Activated gamma-delta T cell (primary cell): ENCODE data around the gene NUCKS1.
A peak's percentile ranks its signal among the peaks of the same experiment; 100 is the strongest.

Experiments used
- DNase-seq: peaks from one replicate; lab custom pipeline; 2025; lab: John Stamatoyannopoulos, UW

The NUCKS1 gene

DNA sequence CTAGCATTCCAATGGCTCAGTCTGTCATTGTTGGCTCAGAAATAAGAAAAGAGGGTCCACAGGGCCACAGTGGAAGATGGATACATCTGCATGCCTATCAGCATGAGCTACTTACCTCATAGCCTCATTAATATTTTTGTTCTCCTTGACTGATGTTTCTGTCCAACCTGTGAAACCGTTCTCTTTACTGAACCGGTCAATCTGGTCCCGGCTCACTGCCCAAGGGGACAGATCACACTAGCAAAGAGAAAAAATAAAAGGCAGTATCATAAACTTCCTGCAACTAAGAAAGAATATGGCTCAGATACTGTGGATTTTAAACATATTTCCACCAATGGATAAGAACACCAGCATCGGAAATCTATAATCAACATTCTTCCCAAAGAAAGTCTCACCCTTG is 20.6 kb upstream of the NUCKS1 start:
- no peak for DNase-seq

DNA sequence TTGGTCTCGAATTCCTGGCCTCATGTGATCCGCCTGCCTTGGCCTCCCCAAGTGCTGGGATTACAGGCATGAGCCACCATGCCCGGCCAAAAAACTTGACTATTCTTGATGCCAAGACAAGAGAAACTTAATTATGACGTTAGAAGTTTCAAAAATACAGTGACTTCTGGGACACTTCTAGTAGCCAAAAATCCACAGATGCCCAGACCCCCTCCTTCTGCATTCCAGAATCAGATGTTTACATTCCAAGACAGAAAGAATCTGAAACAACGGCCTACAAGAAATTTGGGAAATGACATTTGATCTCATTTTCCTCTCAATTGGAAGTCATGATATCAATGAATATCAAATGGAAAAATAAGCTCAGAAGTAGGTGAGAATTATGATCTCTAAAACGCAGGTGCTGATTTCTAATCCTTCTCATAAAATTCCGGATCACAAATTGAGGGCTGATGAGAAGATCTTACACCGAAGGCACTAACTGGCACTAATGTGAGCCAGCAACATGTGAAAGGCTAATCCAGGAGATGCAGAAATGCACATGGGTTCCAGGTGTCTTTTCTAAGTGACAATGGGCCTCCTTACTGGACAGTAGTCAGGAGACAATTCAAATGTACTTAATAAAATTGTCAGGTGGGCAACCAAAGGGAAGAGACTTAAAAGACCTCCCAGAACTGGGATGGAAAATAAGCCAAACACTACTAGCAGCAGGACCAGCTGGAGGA is 19.8 kb upstream of the NUCKS1 start:
- DNase-seq = no peak

DNA sequence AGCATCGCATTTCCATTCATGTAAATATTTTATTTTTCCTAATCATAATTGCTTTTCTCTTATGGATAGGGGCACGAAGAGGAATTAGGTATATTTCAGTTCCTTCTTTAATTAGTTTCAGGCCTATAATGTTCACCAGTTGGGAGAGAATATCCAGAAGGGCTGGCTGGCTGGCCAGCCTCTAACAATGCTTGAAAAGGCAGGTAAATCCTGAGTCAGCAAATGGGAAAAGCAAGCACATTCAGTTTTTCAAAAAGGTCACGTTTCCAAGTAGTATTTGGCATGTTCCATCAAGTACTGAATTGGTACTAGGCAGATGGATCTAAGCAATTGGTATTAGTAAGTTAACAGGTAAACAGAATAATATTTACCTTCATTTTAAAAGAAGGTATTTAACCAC is 17.3 kb upstream of the NUCKS1 start:
- no peak for DNase-seq

DNA sequence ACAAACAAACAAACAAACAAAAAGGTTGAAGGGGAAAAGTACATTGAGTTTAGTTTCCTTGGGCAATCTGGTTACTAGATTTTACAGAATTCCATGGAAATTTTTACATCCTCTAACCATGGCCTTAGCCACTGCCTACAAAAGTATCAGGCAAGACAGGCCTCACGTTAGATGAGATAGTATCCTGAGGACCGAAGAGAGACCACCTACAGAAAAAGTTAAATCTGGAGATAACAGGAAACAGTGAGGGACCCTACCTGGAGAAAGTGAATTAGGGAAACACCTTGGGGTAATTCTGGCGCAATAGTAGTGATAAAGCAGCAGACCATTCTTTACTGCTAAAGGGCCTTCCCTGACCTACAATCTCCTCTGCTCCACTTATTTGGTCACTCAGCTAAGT is 16.6 kb upstream of the NUCKS1 start:
- no peak for DNase-seq

DNA sequence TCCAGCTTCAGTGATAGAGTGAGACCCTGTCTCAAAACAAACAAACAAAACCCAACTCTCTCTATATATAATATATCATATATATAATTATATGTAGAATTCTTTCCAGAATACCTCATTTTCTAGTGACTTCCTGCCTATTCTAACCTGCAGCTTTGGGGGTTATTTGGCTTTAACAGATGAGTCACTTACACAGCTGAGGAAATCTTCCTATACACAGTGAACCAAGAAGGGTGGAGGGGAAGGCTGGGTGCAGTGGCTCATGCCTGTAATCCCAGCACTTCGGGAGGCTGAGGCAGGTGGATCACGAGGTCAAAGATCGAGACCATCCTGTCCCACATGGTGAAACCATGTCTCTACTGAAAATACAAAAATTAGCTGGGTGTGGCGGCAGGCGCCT is 16.1 kb upstream of the NUCKS1 start:
- no peak for DNase-seq

DNA sequence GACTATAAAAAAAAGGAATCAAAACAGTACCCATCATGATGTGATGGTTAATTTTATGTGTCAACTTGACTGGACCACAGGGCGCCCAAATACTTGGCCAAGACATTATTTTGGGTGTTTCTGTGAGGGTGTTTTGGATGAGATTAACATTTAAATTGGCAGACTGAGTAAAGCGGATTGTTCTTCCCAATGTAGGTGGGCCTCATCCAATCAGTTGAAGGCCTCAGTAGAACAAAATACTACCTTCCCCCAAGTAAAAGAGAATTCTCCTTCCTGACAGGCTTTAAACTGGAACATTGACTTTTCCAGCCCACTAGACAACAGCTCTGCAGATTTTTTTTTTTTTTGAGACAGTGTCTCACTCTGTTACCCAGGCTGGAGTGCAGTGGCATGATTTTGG is 14.6 kb upstream of the NUCKS1 start:
- DNase-seq = no peak

DNA sequence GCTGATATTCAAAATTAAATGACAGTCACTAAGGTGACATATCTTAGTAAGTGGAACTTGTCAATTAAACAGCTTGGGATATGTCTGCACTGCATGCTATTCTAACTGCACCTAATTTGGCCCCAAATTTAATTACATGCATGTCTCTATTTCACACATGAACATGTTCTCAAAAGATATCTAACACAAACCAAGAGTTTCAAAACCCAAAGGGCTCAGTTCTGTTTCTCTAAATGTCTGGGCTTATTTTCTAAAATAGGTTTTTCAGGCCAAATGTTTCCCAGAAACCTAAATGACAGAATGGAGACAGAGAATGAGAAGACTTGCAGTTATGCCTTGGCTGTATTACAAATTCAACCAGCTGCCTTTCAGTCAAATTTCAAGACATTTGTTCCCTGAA is 14.0 kb upstream of the NUCKS1 start:
- DNase-seq = no peak

DNA sequence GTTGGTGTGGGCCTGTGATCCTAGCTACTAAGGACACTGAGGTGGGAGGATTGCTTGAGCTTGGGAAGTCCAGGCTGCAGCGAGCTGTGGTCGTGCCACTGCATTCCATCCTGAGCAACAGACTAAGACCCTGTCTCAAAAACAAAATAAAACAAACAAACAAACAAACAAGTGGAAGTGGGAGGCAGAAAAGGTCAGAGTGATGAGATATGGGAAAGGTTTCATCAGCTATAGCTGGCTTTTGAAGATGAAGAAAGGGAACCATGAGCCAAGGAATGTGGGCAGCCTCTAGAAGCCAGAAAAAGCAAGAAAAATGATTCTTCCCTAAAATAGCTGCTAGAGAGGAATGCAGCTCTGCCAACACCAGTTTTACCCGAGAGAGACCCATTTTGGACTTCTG is 10.6 kb upstream of the NUCKS1 start:
- DNase-seq = no peak

DNA sequence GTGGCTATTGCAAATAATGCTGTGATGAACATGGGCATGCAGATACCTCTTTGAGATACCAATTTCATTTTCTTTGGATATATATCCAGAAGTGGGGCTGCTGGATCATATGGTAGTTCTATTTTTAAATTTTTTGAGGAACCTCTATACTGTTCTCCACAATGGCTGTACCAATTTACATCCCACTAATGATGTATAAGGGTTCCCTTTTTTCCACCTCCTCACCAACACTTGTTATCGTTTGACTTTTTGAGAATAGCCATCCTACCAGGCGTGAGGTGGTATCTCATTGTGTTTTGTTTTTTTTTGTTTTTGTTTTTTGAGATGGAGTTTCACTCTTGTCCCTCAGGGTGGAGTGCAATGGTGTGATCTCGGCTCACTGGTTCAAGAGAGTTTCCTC is 6.6 kb upstream of the NUCKS1 start:
- no peak for DNase-seq

DNA sequence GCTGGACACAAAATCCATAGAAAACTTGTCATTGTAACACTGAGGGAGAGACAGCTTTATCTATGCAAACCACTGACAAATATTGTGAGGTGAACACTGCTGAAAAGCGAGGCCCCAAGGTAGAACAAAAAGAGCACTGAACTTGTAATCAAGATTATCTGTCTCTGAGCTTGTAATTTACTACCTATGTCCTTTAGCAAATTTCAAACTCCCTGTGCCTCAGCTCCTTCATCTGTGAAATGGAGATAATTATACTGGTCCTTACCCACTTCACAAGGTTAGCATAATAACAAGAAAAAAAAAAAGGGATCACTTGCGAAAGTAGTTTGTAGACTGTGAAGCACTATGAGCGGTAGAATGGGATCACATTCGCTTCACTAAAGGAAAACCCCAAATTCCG is 4.9 kb upstream of the NUCKS1 start:
- no peak for DNase-seq

DNA sequence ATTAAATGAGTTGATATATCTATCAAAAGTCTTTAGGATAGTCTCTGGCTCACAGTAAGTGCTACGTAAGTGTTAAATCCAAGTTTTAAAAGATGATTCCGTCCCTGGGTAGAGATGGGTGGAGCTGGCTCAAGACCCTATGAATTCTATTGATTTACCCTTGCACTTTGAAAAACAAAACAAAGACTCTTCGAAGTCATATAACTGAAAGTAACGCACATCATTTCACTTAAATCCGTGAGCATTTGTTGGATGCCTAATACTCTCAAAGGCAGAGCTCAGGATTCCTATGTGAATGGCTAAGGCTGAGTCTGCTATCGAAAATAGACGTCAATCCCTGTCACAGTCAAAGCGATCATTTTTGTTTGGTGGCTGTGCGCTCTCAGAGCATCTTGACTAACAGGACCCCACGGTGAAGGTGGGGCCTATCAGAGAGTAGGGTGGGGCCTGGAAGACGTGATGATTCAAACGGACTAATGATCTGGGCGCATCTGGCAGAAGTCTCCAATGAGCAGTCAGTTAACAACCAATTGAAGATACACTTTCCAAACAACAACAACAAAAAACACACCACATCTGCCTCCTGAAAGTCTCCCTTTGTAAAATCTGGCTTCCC is 1.2 kb upstream of the NUCKS1 start:
- DNase-seq = no peak

DNA sequence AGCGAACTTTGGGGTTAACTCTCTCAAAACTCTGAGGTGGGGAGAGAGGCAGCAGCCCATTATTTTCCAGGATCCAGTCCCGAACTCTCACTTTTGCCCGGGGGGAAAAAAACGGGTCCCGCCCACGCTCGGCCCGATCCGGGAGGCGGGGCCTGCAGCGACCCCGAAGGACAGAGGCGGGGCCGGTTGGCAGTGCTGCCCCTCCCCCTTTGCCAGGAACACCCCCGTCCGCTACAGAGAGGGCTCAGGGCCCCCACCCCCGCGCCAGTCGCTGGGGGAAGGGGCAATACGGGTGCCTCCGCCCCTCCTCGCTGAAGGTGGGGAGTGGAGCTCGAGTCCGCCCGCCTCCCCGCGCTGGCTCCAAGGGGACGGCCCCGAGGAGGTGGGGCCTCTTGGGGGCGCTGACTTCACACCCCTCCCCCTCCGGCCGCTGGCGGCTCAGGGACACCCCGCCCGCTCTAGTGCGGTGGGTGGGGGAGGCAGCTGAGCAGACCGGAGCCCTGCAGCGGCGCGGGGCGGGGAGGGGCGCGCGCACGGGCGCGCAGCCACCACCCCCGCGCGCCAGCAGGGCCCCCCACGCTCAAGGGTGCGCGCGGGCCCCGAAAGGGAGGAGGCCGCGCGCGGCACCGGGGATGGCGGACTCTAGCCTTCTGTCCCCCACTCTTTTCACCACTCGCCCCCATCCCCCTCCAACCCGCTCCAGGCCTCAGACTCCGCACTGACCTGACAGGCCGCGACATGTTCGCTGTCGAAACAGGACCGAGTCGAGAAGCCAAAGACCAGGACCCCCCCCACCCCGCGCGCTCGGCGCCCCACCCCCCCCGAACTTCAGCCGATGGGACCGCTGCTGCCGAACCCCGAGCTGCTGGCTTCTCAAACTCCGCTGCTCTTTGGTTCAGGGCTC is 496 bp downstream of the NUCKS1 start:
- DNase-seq = peak; percentile 95

DNA sequence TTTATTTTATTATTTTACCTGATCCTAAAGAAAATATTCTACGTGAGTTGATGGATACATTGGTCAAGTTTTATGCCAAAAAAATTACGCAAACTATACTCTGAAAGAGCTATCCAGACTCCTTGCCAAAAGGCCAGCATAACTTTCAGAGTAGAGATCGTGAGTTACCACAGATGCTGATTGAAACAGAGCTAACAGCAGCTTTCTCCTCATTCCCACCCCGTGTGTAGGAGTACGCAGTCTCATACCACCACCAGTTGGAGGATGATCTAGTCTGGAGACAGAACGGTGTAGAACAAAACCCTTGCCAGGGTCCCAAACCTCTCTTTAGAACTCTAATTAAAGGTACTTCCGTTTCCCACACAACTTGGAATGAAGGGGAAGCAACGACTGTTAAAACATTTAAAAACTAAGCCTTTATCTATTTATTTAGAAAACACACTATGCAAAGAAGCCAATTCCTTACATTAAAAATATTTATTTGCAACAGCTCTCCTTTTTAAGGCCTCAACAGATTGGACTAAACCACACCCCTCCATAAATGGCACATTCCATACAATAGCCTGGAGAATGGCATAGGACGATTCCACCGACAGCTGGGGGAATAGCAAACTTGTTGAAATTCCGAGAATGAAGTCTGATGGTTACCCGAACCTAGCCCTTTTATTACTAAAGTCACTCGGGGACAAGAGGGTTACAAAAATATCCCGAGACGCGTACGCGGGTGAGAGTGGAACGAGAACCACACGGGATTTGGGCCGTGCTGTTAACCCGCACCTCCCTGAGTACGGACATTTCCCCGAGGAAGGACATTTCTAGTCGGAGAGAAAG is 1.4 kb downstream of the NUCKS1 start:
- DNase-seq = no peak

DNA sequence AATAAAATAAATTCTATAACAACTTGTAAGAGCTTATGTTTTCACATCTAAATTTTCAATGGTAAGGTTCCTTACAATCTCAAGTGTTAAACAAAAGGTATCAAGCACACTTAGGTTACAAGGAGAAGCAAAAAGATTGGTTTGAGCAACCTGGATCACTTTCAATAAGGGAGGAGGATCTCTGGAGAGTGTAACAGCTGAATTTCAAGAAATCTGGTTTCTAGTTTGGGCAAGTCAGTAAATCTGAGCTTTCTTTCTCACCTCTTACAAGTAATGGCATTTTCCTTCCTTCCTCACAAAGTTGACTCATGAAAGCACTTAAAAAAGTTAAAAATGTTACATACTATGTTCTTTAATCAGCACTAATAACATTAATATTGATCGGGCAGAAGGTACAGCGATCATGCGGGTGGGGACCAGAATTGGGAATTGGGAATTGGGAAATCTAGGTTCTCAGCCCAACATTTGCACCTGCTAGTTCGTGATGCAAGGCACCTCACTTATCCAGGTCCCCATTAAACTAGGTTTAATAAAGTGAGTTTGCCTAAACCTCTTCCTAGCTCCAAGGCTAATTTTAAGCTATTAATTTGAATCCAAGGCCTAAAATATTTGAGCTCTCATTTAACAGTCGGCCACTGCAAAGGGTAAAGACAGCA is 3.1 kb downstream of the NUCKS1 start:
- DNase-seq = no peak

DNA sequence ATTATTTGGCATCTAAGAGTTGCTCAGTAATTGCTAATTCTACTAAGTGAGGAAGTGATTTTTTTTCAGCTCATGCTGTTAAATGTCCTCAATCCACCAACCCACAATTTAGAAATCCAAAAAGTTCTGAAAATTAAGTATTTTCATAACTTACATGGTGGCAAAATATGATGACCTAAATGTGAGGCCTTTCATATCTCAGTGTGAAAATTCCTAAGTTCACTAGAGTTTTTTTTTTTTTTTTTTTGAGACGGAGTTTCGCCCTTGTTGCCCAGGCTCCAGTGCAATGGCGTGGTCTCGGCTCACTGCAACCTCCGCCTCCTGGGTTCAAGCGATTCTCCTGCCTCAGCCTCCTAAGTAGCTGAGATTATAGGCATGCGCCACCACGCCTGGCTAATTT is 5.6 kb downstream of the NUCKS1 start:
- no peak for DNase-seq

DNA sequence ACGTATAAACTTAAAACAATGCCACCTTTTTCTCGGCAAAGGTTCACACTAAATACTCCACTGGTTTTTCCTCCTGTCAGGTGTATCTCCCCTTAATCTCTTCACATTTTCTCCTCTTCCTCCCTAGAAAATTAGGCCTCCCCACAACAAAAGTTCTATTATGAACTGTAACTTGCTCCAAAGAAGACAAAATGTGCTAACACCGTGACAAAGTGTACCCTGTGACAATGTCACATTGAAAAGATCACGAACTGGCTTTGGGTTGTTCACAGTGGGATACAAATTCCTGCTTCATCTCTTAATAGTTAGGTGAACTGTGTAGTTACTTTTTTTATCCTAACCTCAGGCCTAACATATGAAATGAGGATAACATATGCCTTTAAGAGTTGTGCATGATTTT is 6.0 kb downstream of the NUCKS1 start:
- DNase-seq = no peak

DNA sequence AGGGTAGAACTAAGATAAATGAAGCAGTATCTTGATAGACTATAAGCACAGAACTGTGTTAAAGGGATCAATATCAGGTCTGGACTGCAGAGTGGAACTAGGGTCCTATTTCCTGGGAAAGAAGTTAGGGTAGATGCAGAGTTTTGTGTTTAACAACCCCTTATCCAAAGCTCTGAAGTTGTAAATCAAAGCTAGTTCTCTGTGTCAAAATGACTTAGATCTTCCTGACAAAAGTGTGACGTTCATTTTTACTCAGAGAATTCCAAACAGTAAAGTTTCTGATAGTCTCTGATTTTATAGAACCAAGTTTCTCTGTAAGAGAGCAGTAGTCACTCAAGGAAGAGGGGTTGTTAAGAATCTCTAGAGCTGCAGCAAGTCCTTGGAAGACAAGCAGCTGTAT is 8.3 kb downstream of the NUCKS1 start:
- DNase-seq = no peak

DNA sequence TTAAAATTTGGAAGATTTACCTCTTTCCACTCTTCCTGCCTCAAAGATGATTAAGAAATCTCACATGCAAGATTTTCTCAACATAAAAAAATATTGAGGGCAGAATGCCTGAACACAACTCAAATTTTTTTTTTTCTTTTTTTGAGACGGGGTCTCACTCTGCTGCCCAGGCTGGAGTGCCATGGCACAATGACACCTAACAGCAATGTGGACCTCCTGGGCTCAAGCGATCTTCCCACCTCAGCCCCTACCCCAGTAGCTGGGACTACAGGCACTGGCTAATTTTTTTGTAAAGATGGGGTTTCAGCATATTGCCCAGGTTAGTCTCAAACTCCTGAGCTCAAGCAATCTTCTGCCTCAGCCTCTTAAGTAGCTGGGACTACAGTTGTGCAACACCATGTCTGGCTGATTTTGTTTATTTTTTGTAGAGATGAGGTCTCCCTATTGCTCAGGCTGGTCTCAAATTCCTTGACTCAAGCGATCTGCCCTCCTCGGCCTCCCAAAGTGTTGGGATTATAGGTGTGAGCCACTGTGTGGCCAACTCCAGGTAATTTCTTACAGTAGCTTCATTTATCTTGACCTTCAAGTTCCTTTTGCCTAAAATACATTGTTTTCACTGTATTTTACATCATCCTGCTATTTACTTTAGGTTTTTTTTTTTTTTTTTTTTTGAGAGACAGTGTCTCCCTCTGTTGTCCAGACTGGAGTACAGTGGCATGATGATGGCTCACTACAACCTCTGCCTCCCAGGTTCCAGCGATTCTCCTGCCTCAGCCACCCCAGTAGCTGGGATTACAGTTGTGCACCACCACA is 10.4 kb downstream of the NUCKS1 start:
- DNase-seq = no peak

DNA sequence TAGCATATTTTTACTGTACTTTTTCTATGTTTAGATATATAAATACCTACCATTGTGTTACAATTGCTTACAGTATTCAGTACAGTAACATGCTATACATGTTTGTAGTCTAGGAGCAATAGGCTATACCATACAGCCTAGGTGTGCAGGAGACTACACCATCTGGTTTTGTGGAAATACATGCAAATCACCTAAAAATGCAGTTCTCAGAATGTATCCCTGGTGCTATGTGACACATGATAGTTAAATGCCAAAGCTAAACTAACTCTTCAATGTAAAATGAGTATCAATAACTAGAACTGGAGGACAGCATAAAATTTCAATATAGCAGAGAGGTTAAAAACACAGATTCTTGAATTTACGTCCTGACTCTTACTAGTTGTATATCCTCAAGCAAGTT is 14.8 kb downstream of the NUCKS1 start:
- no peak for DNase-seq

DNA sequence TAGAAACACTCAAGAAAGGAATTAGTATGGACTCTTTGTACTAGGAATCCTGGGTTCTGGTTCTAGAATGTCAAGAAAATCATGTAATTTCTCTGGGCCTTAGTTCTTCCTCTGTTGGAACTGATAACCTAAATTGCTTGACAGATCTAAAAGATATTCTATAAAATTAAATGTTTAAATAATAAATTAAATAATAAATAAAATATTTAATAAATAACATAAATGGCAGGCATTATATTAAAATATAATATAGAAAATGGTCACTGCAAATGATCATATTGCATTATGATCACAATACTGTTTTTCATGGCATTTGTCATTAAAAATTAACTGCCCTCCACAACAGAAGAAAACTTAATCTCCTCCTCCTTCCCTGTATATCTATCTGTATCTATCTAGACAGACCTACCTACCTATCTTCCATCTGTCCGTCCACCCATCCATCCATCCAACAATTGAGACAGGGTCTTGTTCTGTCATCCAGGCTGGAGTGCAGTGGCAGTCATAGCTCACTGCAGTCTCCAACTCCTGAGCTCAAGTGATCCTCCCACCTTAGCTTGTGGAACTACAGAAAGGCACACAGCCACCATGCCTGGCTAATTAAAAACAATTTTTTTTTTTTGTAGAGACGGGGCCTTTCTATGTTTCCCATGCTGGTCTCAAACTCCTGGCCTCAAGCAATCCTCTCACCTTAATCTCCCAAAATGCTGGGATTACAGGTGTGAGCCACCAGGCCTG is 16.4 kb downstream of the NUCKS1 start:
- DNase-seq = no peak
